Heart left ventricle (tissue), 16 donors: Measurements from ENCODE around the gene KRT74. TPM values are rescaled to one million over a fixed set of nuclear protein-coding genes. Genes with fewer than 3 reads are reported as not detected.

Source experiments
- ATAC-seq, 4 donors: fragments of 200-7000 bp; cut with Tn5 transposase; one replicate each; pipeline ENCODE4 v1.9.1; 2020 to 2022; ENCODE audit warnings: moderate library complexity in 4 of 4, mild to moderate bottlenecking in 3 of 4, moderate number of reproducible peaks in 1 of 4
- DNase-seq, 5 donors: peaks; one replicate each; pipeline ENCODE4 v3.0.0-alpha.2; 2020
- H3K27ac ChIP-seq, 12 donors: fragments of 200-600 bp; sonication (generic) in 4 of 12; one replicate each; pipeline versions ENCODE4 v1.5.0 to v1.8.0; 2016 to 2022; ENCODE audit warnings: mild to moderate bottlenecking in 2 of 12
- H3K27me3 ChIP-seq, 9 donors: fragments of 200-600 bp; sonication (generic) in 2 of 9; one replicate each; pipeline versions ENCODE4 v1.5.1 to v1.8.0; 2016 to 2022; ENCODE audit warnings: mild to moderate bottlenecking in 3 of 9
- H3K36me3 ChIP-seq, 9 donors: fragments of 200-600 bp; sonication (generic) in 2 of 9; one replicate each; pipeline versions ENCODE4 v1.5.0 to v1.8.0; 2018 to 2022; ENCODE audit warnings: mild to moderate bottlenecking in 2 of 9
- H3K4me1 ChIP-seq, 12 donors: fragments of 200-600 bp; sonication (generic) in 4 of 12; one replicate each; pipeline versions ENCODE4 v1.5.0 to v1.8.0; 2016 to 2022; ENCODE audit warnings: mild to moderate bottlenecking in 3 of 12
- H3K4me3 ChIP-seq, 12 donors: fragments of 200-600 bp; sonication (generic) in 4 of 12; one replicate each; pipeline versions ENCODE4 v1.5.0 to v1.8.0; 2017 to 2022; ENCODE audit warnings: mild to moderate bottlenecking in 9 of 12, moderate library complexity in 4 of 12
- H3K9me3 ChIP-seq, 12 donors: fragments of 200-600 bp; sonication (generic) in 4 of 12; one replicate each; pipeline versions ENCODE4 v1.5.0 to v1.8.0; 2016 to 2022; ENCODE audit warnings: mild to moderate bottlenecking in 1 of 12
- CTCF ChIP-seq, 12 donors: fragments of 200-600 bp; sonication (generic) in 4 of 12; IDR thresholded peaks; one replicate each; pipeline versions ENCODE4 v1.5.0 to v1.8.0; 2018 to 2022; ENCODE audit warnings: antibody characterized with exemption in 12 of 12, mild to moderate bottlenecking in 5 of 12
- POLR2A ChIP-seq, 2 donors: fragments of 450-650 bp; IDR thresholded peaks; one replicate each; pipeline ENCODE4 v1.6.1; 2017; ENCODE audit warnings: antibody characterized with exemption in 2 of 2, mild to moderate bottlenecking in 2 of 2, moderate library complexity in 2 of 2
- WGBS, 4 donors: extraction: QIAGEN DNeasy Blood & Tissue Kit in 2 of 4; methylation state at CpG; one replicate each; pipeline versions ENCODE4 v1.1.5 to v1.1.7; 2013 to 2018; 5-methylcytosine and 5-hydroxymethylcytosine counted together
- intact Hi-C, 10 donors: fragments of 100-400 bp; cut with DNase I; formaldehyde crosslinking; loops; one replicate each; pipeline versions ENCODE4 v1.11.1 to v1.14.2; 2022
- polyA plus RNA-seq, 2 donors: library from polyadenylated mRNA; stranded (reverse); fragments of 200-250 nt; gene quantifications; one replicate each; pipeline ENCODE4 v1.2.3, GENCODE V29; 2013
- total RNA-seq, 9 donors: library from RNA; depleted of rRNA in 2 of 9; stranded (reverse); fragments of >200 nt in 2 of 9; fragmentation: NEBNext Ultra II Directional in 3 of 9; extraction: Animal tissue kit (Norgen Biotek cat#: 25700) in 3 of 9; gene quantifications; one replicate each; pipeline versions ENCODE4 v1.1.0 to v1.2.4, GENCODE V29; 2016 to 2023
- donor health status: ischemic (EF 13 %, LVEDD 7.1; RV severe dilation, severe dysfunction).
- donor health status: healthy with polysubstance abuse.
- donor health status: DM: no; HTN: yes; CAD: no.
- donor health status: DM: no; HTN: no; CAD: no.
- donor health status: ischemic (EF 25% LVEDD 6.9; RV normal size, moderate dysfunction).
- donor health status: ischemic (EF 25% LVEDD 5.7; RV mildly dilated, moderate dysfunction).
- donor health status: healthy.
- donor health status: DM: yes; HTN: yes; CAD: no.
- donor health status: ischemic (EF 35%, LVEDD 5.7; RV mildly dilated, moderate dysfunction).
- donor health status: nonischemic (EF 11% LVEDD 7.7; RV severe dilation, severe dysfunction).
- donor health status: DM: yes; HTN: yes; CAD: no.
- donor health status: PGD.
- donor health status: ischemic (EF 29% LVEDD 5.4; RV normal size, mild dysfunction).
- donor health status: nonischemic (EF 23%, LVEDD 6.1; RV moderate dilation, normal function).

The KRT74 gene
- total and polyA plus RNA-seq, 11 donors: not detected

- Histone ChIP-seq H3K27ac (no peak overlapping the region), H3K9me3 (no peaks in the 10 kb centered on the region), H3K36me3 (no peaks in the 10 kb centered on the region), H3K27me3 (peaks cover 0 to 3% (median 0%) of the 10 kb centered on the region in 9 donors), H3K4me3 (no peak overlapping the region), H3K4me1 (no peaks in the 10 kb centered on the region)
- ATAC-seq (no peak), DNase-seq (no peak)
- TF ChIP-seq CTCF (IDR thresholded peaks at IDR 0.05): no peak
- 57 to 64% (median 61%) methylated on average over 3 of the region's 3 CpGs for whole genome bisulfite sequencing, 4 donors
- intact Hi-C loops: no loop called here
Observed at GRCh38 chr12:52537101-52537500, 36.5 kb downstream of the KRT74 start.

- WGBS, 4 donors: 2 to 80% (median 45%) methylated on average over 1 of the region's 1 CpG
- TF ChIP-seq CTCF (IDR thresholded peaks at IDR 0.05) (no peak), POLR2A (IDR thresholded peaks at IDR 0.05) (no peak)
Observed at GRCh38 chr12:52535574-52535973, 38.1 kb downstream of the KRT74 start.

GRCh38 chr12:52534482-52534881 is 39.2 kb downstream of the KRT74 start:
- Histone ChIP-seq H3K27ac (no peak overlapping the region), H3K27me3 (peaks cover 0 to 3% (median 0%) of the 10 kb centered on the region in 9 donors), H3K9me3 (no peaks in the 10 kb centered on the region), H3K4me1 (no peaks in the 10 kb centered on the region), H3K36me3 (no peaks in the 10 kb centered on the region), H3K4me3 (no peak overlapping the region)
- intact Hi-C loops: no loop called here
- DNase-seq (no peak), ATAC-seq (no peak)
- TF ChIP-seq POLR2A (IDR thresholded peaks at IDR 0.05) (no peak), CTCF (IDR thresholded peaks at IDR 0.05) (no peak)
- 77 to 90% (median 85%) methylated on average over 5 of the region's 5 CpGs for WGBS, 4 donors

More at GRCh38 chr12:52535574-52535973, 38.1 kb downstream of the KRT74 start:
- no peaks in the 10 kb centered on the region for H3K9me3 ChIP-seq
- ATAC-seq: no peak
- no peaks in the 10 kb centered on the region for H3K36me3 ChIP-seq
- H3K4me1 ChIP-seq: no peaks in the 10 kb centered on the region
- no peak overlapping the region for H3K4me3 ChIP-seq
- intact Hi-C loops: no loop called here
- H3K27me3 ChIP-seq: peaks cover 0 to 3% (median 0%) of the 10 kb centered on the region in 9 donors
- no peak overlapping the region for H3K27ac ChIP-seq
- no peak for DNase-seq

GRCh38 chr12:52533686-52534470 is 39.8 kb downstream of the KRT74 start:
- ATAC-seq (no peak), DNase-seq (no peak)
- TF ChIP-seq CTCF (IDR thresholded peaks at IDR 0.05): no peak
- no peak for TF ChIP-seq POLR2A (IDR thresholded peaks at IDR 0.05)
- intact Hi-C loops: no loop called here
- H3K4me3 ChIP-seq: no peak overlapping the region
- no peaks in the 10 kb centered on the region for H3K36me3 ChIP-seq
- H3K27ac ChIP-seq: no peak overlapping the region
- 76 to 81% (median 79%) methylated on average over 9 to 10 of the region's 10 CpGs for WGBS, 4 donors
- H3K9me3 ChIP-seq: no peaks in the 10 kb centered on the region
- H3K4me1 ChIP-seq: no peaks in the 10 kb centered on the region
- H3K27me3 ChIP-seq: peaks cover 0 to 3% (median 0%) of the 10 kb centered on the region in 9 donors
